Measurements from ENCODE around the gene EME2.

DNA sequence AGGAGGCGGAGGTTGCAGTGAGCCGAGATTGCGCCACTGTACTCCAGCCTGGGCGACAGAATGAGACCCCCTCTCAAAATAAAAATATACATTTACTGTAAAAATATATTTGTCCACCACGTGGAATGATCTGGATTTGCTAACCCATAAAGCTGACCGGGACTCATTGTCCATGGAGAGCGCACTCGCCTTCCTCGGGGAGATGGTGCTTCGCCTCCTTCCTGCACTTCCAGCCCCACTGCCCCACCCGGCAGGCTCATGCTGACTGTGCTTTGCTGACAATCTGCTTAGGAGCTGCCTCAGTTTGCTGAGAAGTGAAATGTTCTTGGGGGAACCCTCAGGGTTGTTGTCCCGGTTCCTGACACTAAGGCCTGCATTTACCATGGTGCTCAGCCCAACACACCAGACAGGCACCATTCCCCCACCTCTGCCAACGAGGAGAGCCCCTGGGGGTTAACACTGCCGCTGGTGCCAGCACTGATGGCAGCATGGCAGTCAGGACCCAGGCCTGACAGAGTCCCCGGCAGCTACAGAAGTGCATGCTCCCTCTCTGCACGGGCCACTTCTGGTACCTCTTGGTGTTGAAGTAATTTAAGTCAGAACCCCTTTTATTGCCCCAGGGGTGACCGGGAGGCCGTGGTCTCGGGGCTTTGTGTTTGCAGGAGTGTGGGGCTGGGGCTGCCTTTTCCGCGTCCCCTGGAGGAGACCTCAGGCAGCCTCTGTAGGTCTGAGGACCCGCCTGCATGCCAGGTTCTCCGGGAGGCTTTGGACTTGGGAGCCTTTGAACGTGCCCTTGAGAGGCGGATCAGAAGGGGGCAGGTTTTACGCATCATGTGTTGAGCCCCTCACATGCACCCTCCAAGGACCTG is 12.6 kb downstream of the EME2 start:
- TF ChIP-seq CTCF (IDR thresholded peaks at IDR 0.05; ENCODE audit: low read depth, low read length) (no peak), EZH2phosphoT487 (IDR thresholded peaks at IDR 0.05; ENCODE audit: low read depth) (no peak)
